Neural crest cell (in vitro differentiated cells): ENCODE measurements around the gene MYBBP1A. TPM values are rescaled to one million over a fixed set of nuclear protein-coding genes. Genes with fewer than 3 reads are reported as not detected.
"Not testable (repeated sequence)": the region's sequence is repeated elsewhere in the genome, so short reads cannot be mapped to it uniquely, and the experiment has no call there.

Source experiments
- DNase-seq: peaks from one replicate; pipeline ENCODE4 v3.0.0; 2021; ENCODE audit warnings: low read depth, mixed read lengths, low spot score
- H3K27ac Mint-ChIP-seq: one replicate; pipeline ENCODE4 v1.8.0; 2021; ENCODE audit warnings: mild to moderate bottlenecking, mixed read lengths; ENCODE audit not compliant: unreplicated experiment
- H3K27me3 Mint-ChIP-seq: 2 replicates; pipeline ENCODE4 v1.8.0; 2021; ENCODE audit warnings: low read depth, mild to moderate bottlenecking, mixed read lengths
- H3K36me3 Mint-ChIP-seq: 2 replicates; pipeline ENCODE4 v1.8.0; 2021; ENCODE audit warnings: low read depth, mild to moderate bottlenecking, mixed read lengths
- H3K4me1 Mint-ChIP-seq: 2 replicates; pipeline ENCODE4 v1.8.0; 2021; ENCODE audit warnings: mixed read lengths
- H3K4me3 Mint-ChIP-seq: one replicate; pipeline ENCODE4 v1.8.0; 2021; ENCODE audit warnings: mild to moderate bottlenecking, mixed read lengths
- H3K9me3 Mint-ChIP-seq: 2 replicates; pipeline ENCODE4 v1.8.0; 2021; ENCODE audit warnings: mixed read lengths
- CTCF ChIP-seq: fragments of 200-600 bp; sonication (generic); conservative IDR thresholded peaks from 2 replicates; pipeline ENCODE4 v1.5.0; 2021; ENCODE audit warnings: antibody characterized with exemption, mild to moderate bottlenecking
- total RNA-seq: library from RNA; stranded (reverse); gene quantifications from 2 replicates; pipeline ENCODE4 v1.2.1, GENCODE V29; 2021

Gene MYBBP1A
- total RNA-seq, 1 donor from 2014 or later, result 69.3 TPM

DNA sequence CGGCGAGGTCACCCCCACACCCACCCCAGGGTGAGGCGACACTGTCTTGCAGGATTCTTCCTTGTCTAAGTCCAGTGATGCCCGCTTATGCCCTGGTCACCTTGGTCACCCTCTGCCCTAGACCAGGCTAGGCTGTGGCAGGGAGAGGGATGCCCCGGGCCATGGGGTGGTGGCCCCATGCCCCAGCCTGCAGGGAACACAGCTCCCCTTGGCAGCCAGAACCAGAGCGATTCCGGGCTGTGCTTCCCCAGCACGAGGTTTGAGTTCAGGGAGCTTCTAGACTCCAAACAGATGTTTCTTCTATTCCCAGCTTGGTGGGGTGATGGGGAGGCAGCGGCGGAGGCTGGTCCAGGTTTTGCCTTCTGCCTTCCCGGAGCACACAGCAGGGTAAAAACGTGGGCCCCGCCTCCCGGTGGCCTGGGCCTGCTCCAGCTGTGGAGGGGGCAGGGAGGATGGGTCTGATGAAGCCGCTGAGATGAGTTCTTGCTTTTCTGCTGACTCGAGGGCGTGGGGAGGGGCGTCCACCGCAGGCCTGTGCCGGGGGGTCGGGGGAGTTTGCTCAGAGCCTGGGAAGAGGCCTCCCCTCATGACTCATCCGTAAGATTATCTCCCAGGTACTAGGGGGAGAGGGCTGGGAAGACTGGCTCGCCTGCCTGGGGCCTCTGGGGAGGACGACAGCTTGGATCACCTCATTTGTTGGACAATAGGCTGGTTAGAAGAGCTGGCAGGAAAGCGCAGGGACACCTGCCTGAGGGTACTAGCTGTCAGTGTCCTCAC, 44.5 kb upstream of the MYBBP1A start:
- TF ChIP-seq CTCF, result no peak
- Mint-ChIP-seq H3K27me3 (peaks cover 5% of the 10 kb centered on the region), H3K9me3 (no peaks in the 10 kb centered on the region), H3K27ac (no peak overlapping the region), H3K36me3 (no peaks in the 10 kb centered on the region), H3K4me1 (peaks cover 34% of the 10 kb centered on the region), H3K4me3 (no peak overlapping the region)
- no peak for DNase-seq

GRCh38 chr17:4598776-4599504, 43.8 kb upstream of the MYBBP1A start:
- H3K27ac Mint-ChIP-seq, result no peak overlapping the region
- peaks cover 36% of the 10 kb centered on the region for H3K4me1 Mint-ChIP-seq
- no peak for DNase-seq
- TF ChIP-seq CTCF, result no peak
- no peak overlapping the region for H3K4me3 Mint-ChIP-seq
- no peaks in the 10 kb centered on the region for H3K36me3 Mint-ChIP-seq
- H3K9me3 Mint-ChIP-seq, result no peaks in the 10 kb centered on the region
- peaks cover 5% of the 10 kb centered on the region for H3K27me3 Mint-ChIP-seq

DNA sequence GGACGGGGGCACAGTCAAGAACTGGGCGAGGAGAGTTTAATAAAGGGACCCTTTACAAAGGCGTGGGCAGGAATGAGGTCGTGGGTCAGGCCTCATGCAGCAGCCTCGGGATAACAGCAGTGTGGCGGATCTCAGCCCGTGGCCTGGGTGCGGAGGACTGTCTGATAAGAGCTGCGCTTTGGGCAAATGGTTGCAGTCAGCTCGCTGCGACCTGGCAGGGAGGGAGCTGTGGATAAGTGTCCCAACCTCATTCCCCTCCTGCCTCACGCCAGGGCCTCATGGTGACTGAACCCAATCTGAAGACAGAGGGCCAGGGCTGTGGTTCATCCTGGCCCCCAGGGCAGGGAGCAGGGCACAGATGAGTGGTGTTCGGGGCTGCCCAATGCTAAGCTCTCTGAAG, 42.8 kb upstream of the MYBBP1A start:
- Mint-ChIP-seq H3K4me3 (no peak overlapping the region), H3K27me3 (peaks cover 5% of the 10 kb centered on the region), H3K36me3 (no peaks in the 10 kb centered on the region), H3K27ac (no peak overlapping the region), H3K9me3 (no peaks in the 10 kb centered on the region), H3K4me1 (peaks cover 41% of the 10 kb centered on the region)
- DNase-seq, result no peak
- TF ChIP-seq CTCF, result no peak

DNA sequence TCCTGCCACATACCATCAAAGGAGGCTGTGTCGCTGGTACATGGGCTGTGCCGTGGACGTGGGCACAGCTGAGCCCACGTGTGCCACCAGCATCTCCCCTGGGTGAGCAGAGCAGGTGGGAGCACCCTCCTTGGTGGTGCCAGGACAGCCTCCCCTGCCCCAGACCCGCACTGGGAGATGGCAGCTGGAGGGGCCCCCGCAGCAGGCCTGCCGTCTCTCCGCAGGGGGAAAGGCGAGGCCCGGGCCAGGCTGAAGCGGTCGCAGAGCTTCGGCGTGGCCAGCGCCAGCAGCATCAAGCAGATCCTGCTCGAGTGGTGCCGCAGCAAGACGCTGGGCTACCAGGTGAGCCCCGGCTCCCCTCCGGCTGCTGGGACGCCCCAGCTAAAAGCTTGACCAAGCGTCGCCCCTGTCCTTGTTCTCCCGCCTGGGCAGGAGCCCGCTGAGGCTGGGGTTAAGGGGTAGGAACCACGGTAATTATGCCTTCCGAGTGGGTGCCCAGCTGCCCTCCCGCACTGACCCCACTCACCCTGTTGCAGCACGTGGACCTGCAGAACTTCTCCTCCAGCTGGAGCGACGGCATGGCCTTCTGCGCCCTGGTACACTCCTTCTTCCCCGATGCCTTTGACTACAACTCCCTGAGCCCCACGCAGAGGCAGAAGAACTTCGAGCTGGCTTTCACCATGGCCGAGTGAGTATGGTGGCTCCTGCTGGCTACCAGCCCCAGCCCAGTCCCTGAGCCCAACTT, 41.6 kb upstream of the MYBBP1A start:
- Mint-ChIP-seq H3K4me3 (no peak overlapping the region), H3K4me1 (peaks cover 41% of the 10 kb centered on the region), H3K36me3 (no peaks in the 10 kb centered on the region), H3K27me3 (peaks cover 8% of the 10 kb centered on the region), H3K27ac (no peak overlapping the region), H3K9me3 (no peaks in the 10 kb centered on the region)
- DNase-seq, result no peak
- no peak for TF ChIP-seq CTCF

DNA sequence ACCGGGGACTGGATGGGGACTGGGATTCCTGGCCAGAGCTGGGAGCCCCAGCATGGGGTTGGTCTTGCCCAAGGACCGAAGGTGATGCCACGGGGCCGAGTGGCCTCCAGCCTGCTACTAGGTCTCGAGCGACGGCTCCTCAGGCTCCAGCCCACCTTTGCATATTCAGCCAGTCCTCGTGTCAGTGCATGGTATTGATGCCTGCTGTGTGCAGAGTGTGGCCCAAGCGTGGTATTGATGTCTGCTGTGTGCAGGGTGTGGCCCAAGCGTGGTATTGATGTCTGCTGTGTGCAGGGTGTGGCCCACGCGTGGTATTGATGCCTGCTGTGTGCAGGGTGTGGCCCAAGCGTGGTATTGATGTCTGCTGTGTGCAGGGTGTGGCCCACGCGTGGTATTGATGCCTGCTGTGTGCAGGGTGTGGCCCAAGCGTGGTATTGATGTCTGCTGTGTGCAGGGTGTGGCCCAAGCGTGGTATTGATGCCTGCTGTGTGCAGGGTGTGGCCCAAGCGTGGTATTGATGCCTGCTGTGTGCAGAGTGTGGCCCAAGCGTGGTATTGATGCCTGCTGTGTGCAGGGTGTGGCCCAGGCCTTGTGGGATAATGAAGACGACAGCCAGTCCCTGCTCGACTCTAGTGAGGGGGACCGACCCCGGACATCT, 40.6 kb upstream of the MYBBP1A start:
- not testable (repeated sequence) for H3K27me3 Mint-ChIP-seq, H3K27ac Mint-ChIP-seq, H3K4me3 Mint-ChIP-seq, H3K36me3 Mint-ChIP-seq, H3K9me3 Mint-ChIP-seq, DNase-seq
- peaks cover 40% of the 10 kb centered on the region for H3K4me1 Mint-ChIP-seq
